CD4-positive, alpha-beta T cell treated with Interleukin-6 for 4 hours (primary cell): ENCODE data around the gene IQSEC3.

Source experiments
- DNase-seq: peaks from one replicate; pipeline ENCODE4 v3.0.0-alpha.2; 2020; ENCODE audit warnings: mixed read lengths

IQSEC3 gene

GRCh38 chr12:168763-169525, 102.4 kb downstream of the IQSEC3 start:
- DNase-seq, result no peak

DNA sequence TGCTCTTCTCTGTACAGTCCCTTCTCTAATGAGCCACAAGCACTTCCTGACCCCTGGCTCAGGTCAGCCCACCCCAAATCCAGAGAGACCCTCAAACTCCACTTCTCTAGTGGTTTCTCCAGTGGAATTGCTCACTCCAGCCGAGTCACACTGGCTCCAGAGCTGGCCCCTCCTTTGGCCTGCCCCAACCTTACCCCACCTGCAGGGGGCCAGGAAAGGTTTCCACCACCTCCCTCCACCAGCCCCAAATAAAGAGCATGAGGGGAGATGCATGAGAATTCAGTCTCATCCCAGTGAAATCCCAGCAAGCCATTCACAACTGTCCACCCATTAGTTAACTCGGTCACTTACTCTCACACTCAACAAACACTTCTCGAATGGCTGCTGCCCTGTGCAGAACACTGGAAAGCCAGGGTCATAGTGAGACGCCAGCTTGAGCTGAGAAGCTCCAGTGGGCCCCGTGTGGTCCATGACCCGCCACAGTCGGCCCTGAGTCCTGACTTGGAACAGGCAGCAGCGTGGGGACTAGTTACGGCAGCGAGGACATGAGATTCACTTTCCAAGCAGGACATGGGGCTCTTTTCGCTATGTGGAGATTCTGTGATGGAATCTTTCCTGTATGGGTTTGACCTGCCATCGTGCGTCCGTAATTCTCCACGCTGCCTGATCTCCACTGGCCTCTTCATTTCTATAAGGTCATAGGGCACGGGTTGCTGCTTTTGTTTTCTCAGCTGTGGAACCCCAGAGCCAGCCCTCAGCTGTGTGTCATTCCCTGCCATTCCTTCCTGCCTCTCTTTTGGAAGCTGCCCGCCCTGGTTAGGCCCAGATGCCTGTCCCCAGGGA, 103.2 kb downstream of the IQSEC3 start:
- DNase-seq, result no peak

- DNase-seq, result no peak
Observed at GRCh38 chr12:170371-171225, 104.0 kb downstream of the IQSEC3 start.

GRCh38 chr12:171276-171675, 104.7 kb downstream of the IQSEC3 start:
- no peak for DNase-seq

- no peak for DNase-seq
Observed at GRCh38 chr12:171743-172676, 105.4 kb downstream of the IQSEC3 start.

DNA sequence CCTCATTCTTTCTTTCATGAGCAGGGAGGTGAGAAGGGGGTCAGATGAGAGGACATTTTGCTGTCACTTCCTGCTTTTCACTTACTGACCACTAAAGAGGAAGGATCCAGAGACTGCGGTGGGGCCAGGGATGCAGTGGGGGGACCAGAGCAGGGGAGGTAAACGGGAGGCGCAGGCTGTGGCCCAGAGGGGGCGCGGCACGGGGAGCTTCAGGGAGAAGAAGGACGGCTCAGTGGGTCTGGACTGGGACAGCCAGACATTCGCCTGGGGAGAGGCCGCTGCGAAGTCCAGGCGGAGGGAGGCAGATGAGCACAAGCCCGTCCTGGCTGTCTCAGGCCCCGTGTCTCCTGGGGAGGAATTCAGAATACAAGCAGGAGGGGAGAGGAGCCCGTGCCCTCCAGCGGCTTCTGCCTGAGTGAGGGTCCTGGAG, 106.2 kb downstream of the IQSEC3 start:
- DNase-seq, result no peak

DNA sequence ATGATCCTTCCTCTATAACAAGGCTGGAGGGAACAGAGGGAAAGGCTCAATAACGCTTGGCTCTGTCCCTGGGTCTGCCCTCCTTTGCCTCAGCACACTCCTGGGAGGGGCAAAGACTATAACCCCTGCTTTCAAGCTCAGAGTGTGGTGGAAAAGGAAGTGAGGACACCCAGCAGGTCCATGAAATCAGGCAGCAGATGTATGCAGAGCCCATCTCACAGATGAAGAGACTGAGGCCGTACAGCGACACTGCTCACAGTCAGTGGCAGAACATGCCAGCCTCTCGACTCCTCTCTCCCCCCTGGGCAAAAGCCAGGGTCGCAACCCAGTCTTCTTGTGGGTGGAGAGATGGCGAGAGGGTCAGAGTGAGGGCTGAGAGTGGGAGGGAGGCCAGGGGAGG, 107.6 kb downstream of the IQSEC3 start:
- no peak for DNase-seq

GRCh38 chr12:174596-174995, 108.0 kb downstream of the IQSEC3 start:
- DNase-seq, result no peak

DNA sequence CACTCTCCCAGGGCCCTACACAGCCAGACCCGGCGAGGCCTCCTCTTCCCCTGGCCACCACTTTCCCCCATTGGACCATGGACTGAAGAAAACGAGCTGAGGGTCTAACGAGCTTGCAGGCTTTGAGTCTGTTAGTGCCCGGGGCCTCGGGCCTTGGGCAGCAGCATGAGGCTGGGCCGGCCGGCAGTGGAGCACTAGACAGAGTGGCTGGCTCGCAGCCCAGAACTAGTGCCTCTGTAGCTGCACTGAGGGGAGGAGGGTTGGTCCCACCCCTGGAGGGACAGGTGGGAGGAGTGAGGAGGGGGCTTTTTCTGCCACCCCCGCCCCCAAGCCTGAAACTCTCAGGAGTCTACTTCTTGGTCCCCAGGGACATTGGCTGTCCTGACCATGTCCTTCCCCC, 108.7 kb downstream of the IQSEC3 start:
- DNase-seq, result no peak

GRCh38 chr12:175759-176158, 109.2 kb downstream of the IQSEC3 start:
- DNase-seq, result no peak

GRCh38 chr12:176321-177181, 110.0 kb downstream of the IQSEC3 start:
- no peak for DNase-seq

- no peak for DNase-seq
Observed at GRCh38 chr12:177336-177979, 110.9 kb downstream of the IQSEC3 start.

DNA sequence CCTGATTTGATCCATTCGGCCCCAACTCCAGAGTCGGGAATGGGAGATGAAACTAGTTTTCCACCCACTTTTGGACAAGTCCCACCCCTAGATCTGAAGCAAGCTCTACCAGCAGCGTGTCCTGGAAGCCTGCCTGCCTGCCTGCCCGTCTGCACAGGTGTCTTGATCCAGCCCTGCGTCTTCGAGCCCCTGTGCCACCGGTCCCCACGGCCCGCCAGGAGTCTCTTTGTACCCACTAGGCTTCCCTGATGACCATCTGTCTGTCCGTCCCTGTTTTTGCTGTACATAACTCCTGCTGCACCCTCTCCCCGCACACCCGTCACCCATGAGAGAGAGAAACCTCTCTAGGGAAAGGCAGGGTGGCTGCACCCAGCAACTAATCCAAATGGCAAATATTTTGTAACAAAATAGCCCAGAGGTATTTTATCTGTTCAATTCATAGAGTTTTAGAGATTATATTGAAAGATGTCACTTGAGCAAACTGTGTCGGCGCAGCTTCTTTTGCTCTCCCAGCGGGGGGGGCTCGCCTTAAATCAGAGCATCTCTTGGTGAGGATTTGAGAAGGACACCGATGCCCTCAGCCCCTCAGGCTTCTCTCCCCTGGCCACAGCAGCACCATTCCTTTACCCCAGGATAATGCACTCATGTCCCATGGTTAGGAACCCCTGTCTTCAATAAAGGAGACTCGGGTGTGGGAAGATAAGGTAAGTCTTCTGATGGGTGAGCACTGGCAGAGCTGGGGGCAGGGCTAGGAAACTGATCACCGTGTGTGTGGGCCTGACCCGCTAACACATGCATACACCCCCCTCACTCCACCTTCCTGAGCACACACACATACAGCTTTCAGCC, 111.6 kb downstream of the IQSEC3 start:
- no peak for DNase-seq

GRCh38 chr12:178829-179109, 112.2 kb downstream of the IQSEC3 start:
- no peak for DNase-seq

GRCh38 chr12:179131-179884, 112.7 kb downstream of the IQSEC3 start:
- DNase-seq, result no peak

GRCh38 chr12:179885-180284, 113.3 kb downstream of the IQSEC3 start:
- no peak for DNase-seq

DNA sequence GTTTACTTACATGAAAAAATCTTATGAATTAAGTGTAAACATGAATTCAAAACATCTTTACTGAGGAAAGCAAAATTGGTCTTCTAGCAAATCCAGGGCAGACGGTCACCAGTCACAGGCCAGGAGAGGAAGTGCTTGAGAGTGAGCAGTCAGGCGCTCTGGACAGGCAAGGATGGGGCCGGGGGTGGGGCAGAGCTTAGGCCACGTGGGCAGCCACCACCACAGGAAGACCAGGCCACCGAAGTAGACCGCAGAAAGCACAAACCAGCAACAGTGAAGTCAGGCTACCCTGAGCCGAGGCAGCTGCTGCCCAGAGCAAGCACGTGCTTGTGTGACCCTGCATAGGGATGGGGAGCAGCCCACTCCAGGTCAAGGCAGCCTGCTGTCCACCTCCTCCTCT, 113.9 kb downstream of the IQSEC3 start:
- DNase-seq, result no peak

- DNase-seq, result no peak
Observed at GRCh38 chr12:181921-182320, 115.4 kb downstream of the IQSEC3 start.

DNA sequence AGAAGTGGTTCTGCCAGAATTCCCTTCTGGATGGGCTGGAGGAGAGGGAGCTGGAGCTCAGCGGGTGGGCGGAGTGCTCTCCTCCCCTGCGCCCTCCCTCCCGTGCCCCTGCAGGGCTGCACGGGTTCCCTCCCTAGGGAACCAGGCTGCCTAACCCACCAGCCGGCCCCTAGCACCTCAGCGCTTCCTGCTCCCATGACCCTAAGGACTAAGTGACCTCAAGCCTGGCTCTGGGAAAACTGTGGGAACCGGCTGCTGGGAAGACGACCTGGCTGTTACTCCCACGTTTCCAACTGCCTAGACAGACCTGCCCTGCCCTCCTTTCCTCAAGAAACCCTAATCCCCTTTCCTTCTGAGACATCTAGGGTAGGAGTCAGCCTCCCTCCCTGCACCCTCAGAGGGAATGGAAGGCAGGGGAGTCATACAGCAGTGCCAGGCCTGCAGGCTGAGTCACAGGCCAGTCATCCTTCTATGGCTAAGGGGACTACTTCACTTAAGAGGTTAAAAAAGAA, 115.9 kb downstream of the IQSEC3 start:
- no peak for DNase-seq
